K562 (cell line): ENCODE measurements around the gene RACK1. TPM values are rescaled to one million over a fixed set of nuclear protein-coding genes. Genes with fewer than 3 reads are reported as not detected.

Experiments
- ATAC-seq: fragments of 200-7000 bp; cut with Tn5 transposase; 3 replicates; pipeline ENCODE4 v1.9.1; 2020; ENCODE audit warnings: moderate library complexity
- BruUV-seq: library from RNA; stranded (reverse); fragments of 400-500 nt; replicated peaks from 2 replicates; lab custom pipeline; 2021; lab: Mats Ljungman, UMichigan
- CTCF ChIA-PET: fragments of 300-600 bp; formaldehyde crosslinking; extraction: SDS; loops from one replicate; lab custom pipeline; 2021; ENCODE audit warnings: low intra/inter-chr PET ratio; lab: Yijun Ruan, JAX
- POLR2A ChIA-PET: fragments of 300-600, 350-650 bp; sonication (Branson Sonifier 250); formaldehyde crosslinking; extraction: SDS; loops from one replicate; lab custom pipeline; 2021; ENCODE audit warnings: antibody characterized with exemption, inconsistent platforms; lab: Yijun Ruan, JAX
- DNase-seq, 4 experiments: peaks; one replicate each; pipeline versions ENCODE4 v3.0.0 to v3.0.0-alpha.2; 2011 to 2018; ENCODE audit warnings: low spot score in 3 of 4, mixed read lengths in 3 of 4; ENCODE audit errors: extremely low read depth in 1 of 4
- FAIRE-seq: peaks from 2 replicates; lab custom pipeline; 2011; peaks lifted over from hg19 to GRCh38; lab: Jason Lieb, UNC
- H2AFZ ChIP-seq: 2 replicates; pipeline ENCODE4 v1.6.0; 2011; ENCODE audit warnings: low read depth, low read length, control low read depth, inconsistent platforms
- H3K27ac ChIP-seq: fragments of 200-600 bp; 3 replicates; pipeline ENCODE4 v1.8.0; 2011; ENCODE audit warnings: low read depth, mild to moderate bottlenecking, control low read depth, inconsistent platforms, low read length, moderate library complexity, mixed read lengths; ENCODE audit errors: extremely low read depth
- H3K27me3 ChIP-seq, 2 experiments: fragments of 300-600 bp in 1 of 2; 2 replicates in 1 of 2; 3 replicates in 1 of 2; pipeline versions ENCODE4 v1.6.0 to v1.8.0; 2011; ENCODE audit warnings: inconsistent platforms in 2 of 2, low read length in 2 of 2, mild to moderate bottlenecking in 1 of 2, mixed read lengths in 1 of 2, moderate library complexity in 1 of 2; ENCODE audit not compliant: control insufficient read depth in 2 of 2, insufficient read depth in 2 of 2
- H3K36me3 ChIP-seq: fragments of 300-600 bp; 3 replicates; pipeline ENCODE4 v1.8.0; 2011; ENCODE audit warnings: mild to moderate bottlenecking, low read length, inconsistent platforms; ENCODE audit not compliant: control insufficient read depth, insufficient read depth
- H3K4me1 ChIP-seq, 2 experiments: fragments of 200-600 bp in 1 of 2; replicated peaks in 1 of 2; 2 replicates in 1 of 2; 3 replicates in 1 of 2; pipeline versions ENCODE4 v1.5.1 to v1.8.0; 2011; ENCODE audit warnings: inconsistent platforms in 2 of 2, low read length in 2 of 2, mild to moderate bottlenecking in 1 of 2, mixed read lengths in 1 of 2, moderate library complexity in 1 of 2; ENCODE audit not compliant: control insufficient read depth in 2 of 2, insufficient read depth in 2 of 2
- H3K4me2 ChIP-seq: 2 replicates; pipeline ENCODE4 v1.6.1; 2011; ENCODE audit warnings: low read length, control low read depth, inconsistent platforms, mixed read lengths; ENCODE audit not compliant: insufficient read depth
- H3K4me3 ChIP-seq: fragments of 200-600 bp; sonication (generic), shearing (Covaris generic); 2 replicates; pipeline ENCODE4 v1.5.1; 2016; ENCODE audit warnings: control low read depth, inconsistent platforms
- H3K79me2 ChIP-seq: fragments of 200-600 bp; 3 replicates; pipeline ENCODE4 v1.8.0; 2011; ENCODE audit warnings: low read length, inconsistent platforms; ENCODE audit not compliant: control insufficient read depth, insufficient read depth
- H3K9ac ChIP-seq, 2 experiments: 2 replicates each; pipeline versions ENCODE4 v1.6.0 to v1.6.1; 2011; ENCODE audit warnings: low read depth in 2 of 2, low read length in 2 of 2, control low read depth in 1 of 2, inconsistent platforms in 1 of 2, mild to moderate bottlenecking in 1 of 2, mixed read lengths in 1 of 2; ENCODE audit not compliant: insufficient read depth in 1 of 2
- H3K9me1 ChIP-seq: one replicate; pipeline ENCODE4 v1.6.0; 2011; ENCODE audit warnings: inconsistent platforms, mild to moderate bottlenecking, low read length, moderate library complexity; ENCODE audit not compliant: control insufficient read depth, insufficient read depth
- H3K9me3 ChIP-seq: replicated peaks from 2 replicates; pipeline ENCODE4 v1.5.1; 2011; ENCODE audit warnings: low read depth, low read length, inconsistent platforms; ENCODE audit not compliant: control insufficient read depth, insufficient read depth
- H4K20me1 ChIP-seq: replicated peaks from 2 replicates; pipeline ENCODE4 v1.6.1; 2011; ENCODE audit warnings: low read length, inconsistent platforms, mixed read lengths; ENCODE audit not compliant: control insufficient read depth, insufficient read depth
- ARID1B ChIP-seq: fragments of 450-650 bp; IDR thresholded peaks from 2 replicates; pipeline ENCODE4 v1.6.1; 2016; ENCODE audit warnings: antibody characterized with exemption, mild to moderate bottlenecking, inconsistent platforms
- ASH1L ChIP-seq: fragments of 450-650 bp; IDR thresholded peaks from 2 replicates; pipeline ENCODE4 v1.6.1; 2018; ENCODE audit warnings: borderline replicate concordance, mild to moderate bottlenecking, low read depth; ENCODE audit not compliant: partially characterized antibody
- DIDO1 ChIP-seq: fragments of 450-650 bp; IDR thresholded peaks from 2 replicates; pipeline ENCODE4 v1.6.1; 2016; ENCODE audit warnings: low read depth, missing biosample characterization, missing genetic modification characterization
- FOXK2 ChIP-seq, 2 experiments: fragments of 450-650 bp; IDR thresholded peaks in 1 of 2; conservative IDR thresholded peaks in 1 of 2; 2 replicates each; pipeline ENCODE4 v1.6.1; 2016; ENCODE audit warnings: low read depth in 2 of 2, mild to moderate bottlenecking in 1 of 2
- MLLT1 ChIP-seq, 2 experiments: fragments of 450-650 bp; IDR thresholded peaks; 2 replicates each; pipeline ENCODE4 v1.6.1; 2016
- NONO ChIP-seq, 2 experiments: fragments of 200-400 bp in 1 of 2; fragments of 450-650 bp in 1 of 2; formaldehyde crosslinking in 1 of 2; IDR thresholded peaks; 2 replicates each; pipeline ENCODE4 v1.6.1; 2017; ENCODE audit warnings: low read depth in 2 of 2, mild to moderate bottlenecking in 2 of 2, moderate library complexity in 2 of 2, low read length in 1 of 2
- THRAP3 ChIP-seq: fragments of 450-650 bp; IDR thresholded peaks from 2 replicates; pipeline ENCODE4 v1.6.1; 2016; ENCODE audit warnings: mild to moderate bottlenecking, inconsistent platforms, borderline replicate concordance
- ZNF12 ChIP-seq: sonication (generic); formaldehyde crosslinking; IDR thresholded peaks from 2 replicates; pipeline ENCODE4 v1.4.0; 2020; ENCODE audit warnings: mild to moderate bottlenecking, missing genetic modification reagents
- ZNF512 ChIP-seq: IDR thresholded peaks from 2 replicates; pipeline ENCODE4 v1.6.1; 2016; ENCODE audit warnings: missing genetic modification characterization, missing compliant biosample characterization
- ZNF655 ChIP-seq: fragments of 250-450 bp; sonication (Bioruptor Pico); IDR thresholded peaks from 2 replicates; pipeline ENCODE4 v1.5.0; 2021
- ZNF740 ChIP-seq, 3 experiments: fragments of 200-800 bp in 1 of 3; sonication (Bioruptor generic) in 1 of 3; sonication (generic) in 1 of 3; formaldehyde crosslinking in 1 of 3; IDR thresholded peaks; 2 replicates each; pipeline versions ENCODE4 v1.6.1 to v1.8.0; 2016 to 2022; ENCODE audit warnings: mild to moderate bottlenecking in 2 of 3, missing compliant biosample characterization in 2 of 3, missing genetic modification characterization in 2 of 3, missing genetic modification reagents in 1 of 3
- ZNF778 ChIP-seq: fragments of 450-650 bp; formaldehyde crosslinking; IDR thresholded peaks from 2 replicates; pipeline ENCODE4 v1.4.0; 2020; ENCODE audit warnings: mild to moderate bottlenecking, moderate library complexity
- WGBS: fragments of 100-300 bp; shearing (Covaris generic); methylation state at CpG from one replicate; pipeline ENCODE4 v1.1.6; 2016; ENCODE audit warnings: low coverage, mixed read lengths; ENCODE audit not compliant: insufficient coverage; ENCODE audit errors: missing lambda C conversion rate; 5-methylcytosine and 5-hydroxymethylcytosine counted together
- in situ Hi-C: fragments of 300-500 bp; cut with MboI; formaldehyde crosslinking; loops from 4 replicates; pipeline ENCODE4 v1.15.0; 2018; ENCODE audit warnings: inconsistent platforms, mixed read lengths
- intact Hi-C: fragments of 100-400 bp; cut with micrococcal nuclease; formaldehyde crosslinking; loops from 2 replicates; pipeline ENCODE4 v1.14.2; 2022
- polyA plus RNA-seq, 8 experiments: library from polyadenylated mRNA; depleted of rRNA in 4 of 8; stranded (reverse) in 5 of 8; unstranded in 3 of 8; fragments of >200 nt; fragmentation: Nextera tagmentation in 2 of 8; fragmentation: Illumina TruSeq in 1 of 8; extraction: Ambion mirVana in 2 of 8; extraction: Trizol in 1 of 8; gene quantifications; 2 replicates each; pipeline versions ENCODE4 v1.2.1 to v1.2.3, GENCODE V29; 2011 to 2014; ENCODE audit warnings: inconsistent platforms in 1 of 8, missing spikeins in 1 of 8
- total RNA-seq, 7 experiments: library from RNA; depleted of rRNA in 6 of 7; stranded (reverse); fragments of >200 nt in 6 of 7; fragmentation: Illumina TruSeq in 2 of 7; extraction: Trizol in 2 of 7; gene quantifications; 2 replicates each; pipeline versions ENCODE4 v1.2.1 to v1.2.3, GENCODE V29; 2011 to 2021; ENCODE audit warnings: low replicate concordance in 1 of 7

The RACK1 gene
- total and polyA plus RNA-seq, 9 of the 15 experiments (the other 6 are each of a cell fraction or from before 2014, with no cell fraction given), result 2,303 to 5,311 (median 3,833) TPM

GRCh38 chr5:181205761-181206649 lies 37.7 kb downstream of the RACK1 start:
- Histone ChIP-seq H4K20me1 (no peaks in the 10 kb centered on the region), H3K9me3 (no peaks in the 10 kb centered on the region), H3K27ac (no peak overlapping the region), H3K4me2 (peak overlapping the region; percentile 75), H3K4me3 (peak overlapping the region; percentile 65), H3K9ac (peak overlapping the region; percentile 14 to 89; a peak in 2 of 4 replicates), H3K79me2 (no peaks in the 10 kb centered on the region), H3K36me3 (no peaks in the 10 kb centered on the region), H3K9me1 (no peaks in the 10 kb centered on the region), H2AFZ (peak overlapping the region; percentile 91; the same call in 1 of the 2 replicates), H3K4me1 (peaks cover 22 to 40% of the 10 kb centered on the region in 2 experiments; a peak in 4 of 5 replicates), H3K27me3 (no peaks in the 10 kb centered on the region)
- FAIRE-seq, result no peak
- ChIA-PET POLR2A (interaction anchor here (0.6 to 5.0 kb wide), 13 partner anchors 8 to 186 kb away, joined by 3 to 69 read pairs (median 6); no protein-coding TSS in a partner anchor), CTCF (no interaction called here)
- in situ Hi-C loops, result no loop called here
- WGBS, result 72% methylated on average over 34 of the region's 37 CpGs
- BruUV-seq, result no TSS peak
- TF ChIP-seq ZNF740 (CRISPR knock-in tag; IDR thresholded peaks at IDR 0.05) (peak; percentile 82), ZNF740 (tag; IDR thresholded peaks at IDR 0.05) (0 out of 4 replicates have a peak, but pooled peaks of 1 of the 2 experiments have one; percentile 54), ZNF512 (tag) (peak; percentile 43), THRAP3 (peak; percentile 25; the same call in 1 of the 2 replicates), DIDO1 (tag) (no peak), NONO (IDR thresholded peaks at IDR 0.05; ENCODE audit: low read depth in 2 of 2, low read length in 1 of 2) (no peak), FOXK2 (conservative IDR thresholded peaks at IDR 0.05 in 1 of 2, IDR thresholded peaks at IDR 0.05 in 1 of 2; ENCODE audit: low read depth in 2 of 2) (no peak), ZNF12 (CRISPR knock-in tag) (no peak), ZNF778 (CRISPR knock-in tag) (no peak), ARID1B (0 out of 2 replicates have a peak, but pooled peaks have one; percentile 26), MLLT1 (IDR thresholded peaks at IDR 0.05) (0 out of 4 replicates have a peak, but pooled peaks of 1 of the 2 experiments have one; percentile 41), ZNF655 (CRISPR knock-in tag) (no peak), ASH1L (no peak)
- no peak for ATAC-seq
- no peak for DNase-seq
- intact Hi-C loops, result loop anchor here (2.0 kb wide), 1 partner anchor 17 kb away; the partner anchor contains the start of gene TRIM41
